Karpas-422 (cell line): ENCODE results near the gene BCL11A. TPM values are rescaled to one million over a fixed set of nuclear protein-coding genes. Genes with fewer than 3 reads are reported as not detected.

ENCODE experiments used
- DNase-seq: peaks from one replicate; pipeline ENCODE4 v3.0.0-alpha.2; 2015
- H2AFZ ChIP-seq: fragments of 200-600 bp; sonication (generic); 2 replicates; pipeline ENCODE4 v1.6.1; 2014; ENCODE audit warnings: antibody characterized with exemption, low read length, mixed read lengths
- H3K27ac ChIP-seq: fragments of 200-600 bp; sonication (generic); 2 replicates; pipeline ENCODE4 v1.5.1; 2014; ENCODE audit warnings: mild to moderate bottlenecking, low read length, moderate library complexity
- H3K27me3 ChIP-seq: fragments of 200-600 bp; sonication (generic); 2 replicates; pipeline ENCODE4 v1.6.1; 2014; ENCODE audit warnings: low read length, mixed read lengths
- H3K36me3 ChIP-seq: fragments of 200-600 bp; sonication (generic); 2 replicates; pipeline ENCODE4 v1.6.1; 2014; ENCODE audit warnings: low read length, mixed read lengths; ENCODE audit not compliant: insufficient read depth
- H3K4me1 ChIP-seq: fragments of 200-600 bp; sonication (generic); 2 replicates; pipeline ENCODE4 v1.6.1; 2014; ENCODE audit warnings: mild to moderate bottlenecking, low read length, mixed read lengths
- H3K4me2 ChIP-seq: fragments of 200-600 bp; sonication (generic); 2 replicates; pipeline ENCODE4 v1.6.1; 2014; ENCODE audit warnings: low read length, low read depth, mild to moderate bottlenecking; ENCODE audit not compliant: poor library complexity, severe bottlenecking
- H3K4me3 ChIP-seq: fragments of 200-600 bp; sonication (generic); 2 replicates; pipeline ENCODE4 v1.5.1; 2014; ENCODE audit warnings: mild to moderate bottlenecking, antibody characterized with exemption, low read length, mixed read lengths
- H3K79me2 ChIP-seq: fragments of 200-600 bp; sonication (generic); 2 replicates; pipeline ENCODE4 v1.6.1; 2014; ENCODE audit warnings: mild to moderate bottlenecking, low read length, mixed read lengths
- H3K9ac ChIP-seq: fragments of 200-600 bp; sonication (generic); 2 replicates; pipeline ENCODE4 v1.6.0; 2014; ENCODE audit warnings: low read length
- H3K9me2 ChIP-seq: fragments of 200-600 bp; sonication (generic), shearing (Covaris generic); replicated peaks from 2 replicates; pipeline ENCODE4 v1.6.0; 2014; ENCODE audit warnings: mild to moderate bottlenecking, low read length, moderate library complexity; ENCODE audit not compliant: insufficient read depth
- H3K9me3 ChIP-seq: fragments of 300-700, 200-600 bp; sonication (generic); 2 replicates; pipeline ENCODE4 v1.6.1; 2014; ENCODE audit warnings: low read length, mixed read lengths
- H4K20me1 ChIP-seq: fragments of 200-600 bp; sonication (generic); 2 replicates; pipeline ENCODE4 v1.6.1; 2014; ENCODE audit warnings: mild to moderate bottlenecking, antibody characterized with exemption, low read length, low read depth; ENCODE audit not compliant: insufficient read depth
- total RNA-seq: library from RNA; depleted of rRNA; stranded (reverse); fragments of >200 nt; shearing (Covaris generic); gene quantifications from 2 replicates; pipeline ENCODE4 v1.2.3, GENCODE V29; 2014; ENCODE audit warnings: low replicate concordance

The BCL11A gene
- total RNA-seq, 1 experiment from 2014 or later: 190 TPM

- Histone ChIP-seq H3K4me1 (peaks cover 33% of the 10 kb centered on the region), H3K27ac (peak overlapping the region; percentile 42), H3K9me3 (no peaks in the 10 kb centered on the region), H3K36me3 (no peaks in the 10 kb centered on the region), H3K9ac (peak overlapping the region; percentile 36), H3K79me2 (no peaks in the 10 kb centered on the region), H3K4me2 (peak overlapping the region; percentile 38), H3K27me3 (no peaks in the 10 kb centered on the region), H3K9me2 (no peaks in the 10 kb centered on the region), H4K20me1 (no peaks in the 10 kb centered on the region), H3K4me3 (no peak overlapping the region; the same call in 1 of the 2 replicates), H2AFZ (peak overlapping the region; percentile 22; the same call in 1 of the 2 replicates)
- peak; percentile 75 for DNase-seq
Observed at GRCh38 chr2:60413814-60414168, 139.7 kb downstream of the BCL11A start.

GRCh38 chr2:60413069-60413813, 140.2 kb downstream of the BCL11A start:
- Histone ChIP-seq H3K9ac (peak overlapping the region; percentile 36), H4K20me1 (no peaks in the 10 kb centered on the region), H3K27ac (peak overlapping the region; percentile 42), H2AFZ (peak overlapping the region; percentile 22; the same call in 1 of the 2 replicates), H3K27me3 (no peaks in the 10 kb centered on the region), H3K4me2 (peak overlapping the region; percentile 38), H3K4me3 (no peak overlapping the region; the same call in 1 of the 2 replicates), H3K9me2 (no peaks in the 10 kb centered on the region), H3K79me2 (no peaks in the 10 kb centered on the region), H3K9me3 (no peaks in the 10 kb centered on the region), H3K36me3 (no peaks in the 10 kb centered on the region), H3K4me1 (peaks cover 33% of the 10 kb centered on the region)
- DNase-seq: no peak

- peaks cover 33% of the 10 kb centered on the region for H3K4me1 ChIP-seq
Observed at GRCh38 chr2:60412620-60413019, 140.8 kb downstream of the BCL11A start.

GRCh38 chr2:60412027-60412426, 141.4 kb downstream of the BCL11A start:
- H3K36me3 ChIP-seq: no peaks in the 10 kb centered on the region
- DNase-seq: no peak
- no peaks in the 10 kb centered on the region for H4K20me1 ChIP-seq
- H2AFZ ChIP-seq: no peak overlapping the region
- H3K27ac ChIP-seq: no peak overlapping the region
- H3K9me2 ChIP-seq: no peaks in the 10 kb centered on the region
- H3K27me3 ChIP-seq: no peaks in the 10 kb centered on the region
- H3K79me2 ChIP-seq: no peaks in the 10 kb centered on the region
- H3K4me1 ChIP-seq: peaks cover 33% of the 10 kb centered on the region
- H3K4me2 ChIP-seq: no peak overlapping the region
- no peak overlapping the region for H3K4me3 ChIP-seq
- no peak overlapping the region for H3K9ac ChIP-seq
- H3K9me3 ChIP-seq: no peaks in the 10 kb centered on the region

More at GRCh38 chr2:60412620-60413019, 140.8 kb downstream of the BCL11A start:
- no peaks in the 10 kb centered on the region for H3K9me3 ChIP-seq
- no peaks in the 10 kb centered on the region for H3K27me3 ChIP-seq
- no peak overlapping the region for H3K4me2 ChIP-seq
- no peaks in the 10 kb centered on the region for H4K20me1 ChIP-seq
- H2AFZ ChIP-seq: no peak overlapping the region
- no peak overlapping the region for H3K9ac ChIP-seq
- no peak overlapping the region for H3K4me3 ChIP-seq
- H3K79me2 ChIP-seq: no peaks in the 10 kb centered on the region
- H3K27ac ChIP-seq: no peak overlapping the region
- H3K9me2 ChIP-seq: no peaks in the 10 kb centered on the region
- no peaks in the 10 kb centered on the region for H3K36me3 ChIP-seq
- DNase-seq: no peak

- no peaks in the 10 kb centered on the region for H3K9me2 ChIP-seq
- no peak overlapping the region for H3K27ac ChIP-seq
- no peaks in the 10 kb centered on the region for H3K79me2 ChIP-seq
- peaks cover 33% of the 10 kb centered on the region for H3K4me1 ChIP-seq
- H3K27me3 ChIP-seq: no peaks in the 10 kb centered on the region
- no peaks in the 10 kb centered on the region for H4K20me1 ChIP-seq
- H3K4me3 ChIP-seq: no peak overlapping the region
- DNase-seq: no peak
- H3K36me3 ChIP-seq: no peaks in the 10 kb centered on the region
- peak overlapping the region; percentile 40; the same call in 1 of the 2 replicates for H2AFZ ChIP-seq
- H3K9me3 ChIP-seq: no peaks in the 10 kb centered on the region
- no peak overlapping the region for H3K9ac ChIP-seq
- H3K4me2 ChIP-seq: no peak overlapping the region
Observed at GRCh38 chr2:60411295-60411694, 142.2 kb downstream of the BCL11A start.

GRCh38 chr2:60410456-60411146, 142.9 kb downstream of the BCL11A start:
- Histone ChIP-seq H3K4me3 (no peak overlapping the region), H3K27ac (no peak overlapping the region), H3K4me2 (no peak overlapping the region), H3K9ac (no peak overlapping the region), H4K20me1 (no peaks in the 10 kb centered on the region), H3K9me2 (no peaks in the 10 kb centered on the region), H3K4me1 (peaks cover 33% of the 10 kb centered on the region), H3K27me3 (no peaks in the 10 kb centered on the region), H3K36me3 (no peaks in the 10 kb centered on the region), H3K79me2 (no peaks in the 10 kb centered on the region), H3K9me3 (no peaks in the 10 kb centered on the region), H2AFZ (no peak overlapping the region)
- DNase-seq: no peak

- H3K27me3 ChIP-seq: no peaks in the 10 kb centered on the region
Observed at GRCh38 chr2:60409531-60409871, 144.0 kb downstream of the BCL11A start.

GRCh38 chr2:60408811-60409530, 144.5 kb downstream of the BCL11A start:
- Histone ChIP-seq H3K4me2 (no peak overlapping the region), H3K4me1 (peaks cover 21% of the 10 kb centered on the region), H3K9me2 (no peaks in the 10 kb centered on the region), H3K9me3 (no peaks in the 10 kb centered on the region), H3K79me2 (no peaks in the 10 kb centered on the region), H3K4me3 (no peak overlapping the region), H3K36me3 (no peaks in the 10 kb centered on the region), H2AFZ (no peak overlapping the region), H3K9ac (no peak overlapping the region), H3K27ac (no peak overlapping the region), H3K27me3 (no peaks in the 10 kb centered on the region), H4K20me1 (no peaks in the 10 kb centered on the region)
- no peak for DNase-seq

More at GRCh38 chr2:60409531-60409871, 144.0 kb downstream of the BCL11A start:
- Histone ChIP-seq H3K9me2 (no peaks in the 10 kb centered on the region), H3K27ac (no peak overlapping the region), H3K9ac (no peak overlapping the region), H3K4me1 (peaks cover 27% of the 10 kb centered on the region), H3K4me2 (no peak overlapping the region), H3K9me3 (no peaks in the 10 kb centered on the region), H3K36me3 (no peaks in the 10 kb centered on the region), H3K4me3 (no peak overlapping the region), H3K79me2 (no peaks in the 10 kb centered on the region), H4K20me1 (no peaks in the 10 kb centered on the region), H2AFZ (no peak overlapping the region)
- DNase-seq: no peak
